Measurements from ENCODE around the gene IL36RN.
"Not testable (repeated sequence)": the region's sequence is repeated elsewhere in the genome, so short reads cannot be mapped to it uniquely, and the experiment has no call there.

Gene IL36RN

DNA sequence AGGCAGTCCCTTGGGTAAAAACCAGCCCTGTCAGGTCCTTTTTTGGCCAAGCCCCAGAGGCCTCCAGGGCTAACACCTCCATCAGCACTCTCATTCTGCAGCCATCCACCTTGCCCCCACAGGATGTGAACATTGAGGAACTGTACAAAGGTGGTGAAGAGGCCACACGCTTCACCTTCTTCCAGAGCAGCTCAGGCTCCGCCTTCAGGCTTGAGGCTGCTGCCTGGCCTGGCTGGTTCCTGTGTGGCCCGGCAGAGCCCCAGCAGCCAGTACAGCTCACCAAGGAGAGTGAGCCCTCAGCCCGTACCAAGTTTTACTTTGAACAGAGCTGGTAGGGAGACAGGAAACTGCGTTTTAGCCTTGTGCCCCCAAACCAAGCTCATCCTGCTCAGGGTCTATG, 16.0 kb downstream of the IL36RN start:
- no peak for DNase-seq (ENCODE audit: low spot score)

GRCh38 chr2:113075600-113075999, 16.6 kb downstream of the IL36RN start:
- DNase-seq (ENCODE audit: low spot score), result no peak

- DNase-seq (ENCODE audit: low spot score), result no peak
Measured at GRCh38 chr2:113076954-113077669, 18.1 kb downstream of the IL36RN start.

DNA sequence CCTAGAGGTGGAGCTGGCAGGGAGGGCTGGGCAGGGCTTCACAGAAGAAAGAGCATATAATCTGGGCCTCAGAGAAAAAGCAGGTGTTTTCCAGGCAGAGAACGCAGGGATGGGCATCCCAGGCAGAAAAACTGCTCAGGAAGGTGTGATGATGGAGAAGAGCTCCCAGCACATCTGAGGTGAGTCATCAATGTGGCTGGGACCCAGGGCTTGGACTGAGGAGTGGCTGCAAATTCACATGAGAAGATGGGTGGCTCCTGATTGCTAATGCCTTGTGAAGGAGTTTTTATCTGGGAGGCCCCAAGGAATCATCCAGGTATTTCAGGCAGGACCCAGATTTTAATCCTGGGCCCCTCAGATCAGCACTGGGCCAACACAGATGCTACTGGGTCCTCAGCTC, 18.9 kb downstream of the IL36RN start:
- no peak for DNase-seq (ENCODE audit: low spot score)

DNA sequence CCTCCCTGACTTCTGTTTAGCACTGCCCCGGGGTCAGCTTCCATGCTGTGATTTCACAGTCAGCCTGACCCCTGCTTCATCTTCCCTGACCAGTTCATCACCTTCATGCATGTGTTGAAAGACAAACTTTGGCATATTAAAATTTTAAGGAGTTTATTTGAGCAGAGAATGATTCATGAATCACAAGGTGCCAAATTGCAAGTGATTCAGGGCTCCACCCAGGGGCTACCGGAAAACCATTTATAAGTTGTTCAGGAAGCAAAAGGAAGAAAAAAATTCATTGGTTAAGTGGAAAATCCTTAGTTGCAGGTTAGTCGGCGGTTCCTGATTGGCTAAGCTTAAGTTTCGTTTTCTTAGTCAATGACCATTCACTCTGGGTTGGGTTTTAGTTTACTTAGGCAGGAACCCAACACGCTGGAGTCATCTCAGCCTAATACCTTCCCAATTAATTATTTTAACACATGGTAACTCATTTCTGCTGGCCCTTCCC, 19.4 kb downstream of the IL36RN start:
- DNase-seq (ENCODE audit: low spot score), result no peak

DNA sequence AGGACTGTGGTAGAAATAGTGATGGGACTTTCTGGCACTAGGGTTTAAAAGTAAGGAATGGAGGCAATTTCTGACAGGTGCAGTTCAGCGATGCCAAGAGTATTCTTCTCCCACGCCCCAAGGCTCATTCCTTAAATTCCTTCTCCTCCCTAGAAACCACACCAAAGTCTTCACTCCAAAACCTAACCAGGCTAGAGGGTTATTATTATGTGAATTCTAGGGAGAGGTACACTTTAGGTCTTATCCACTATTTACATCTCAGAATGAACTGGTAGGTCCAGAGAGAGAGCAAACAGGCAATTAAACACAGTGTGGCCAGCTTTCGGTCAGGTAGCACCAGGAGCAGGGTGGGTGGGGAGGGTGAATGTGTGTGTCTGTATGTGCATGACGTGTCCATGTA, 20.1 kb downstream of the IL36RN start:
- DNase-seq (ENCODE audit: low spot score), result no peak

- DNase-seq (ENCODE audit: low spot score), result peak; percentile 23
Measured at GRCh38 chr2:113080134-113080533, 21.1 kb downstream of the IL36RN start.

GRCh38 chr2:113081488-113082210, 22.7 kb downstream of the IL36RN start:
- no peak for DNase-seq (ENCODE audit: low spot score)

- DNase-seq (ENCODE audit: low spot score), result no peak
Measured at GRCh38 chr2:113083296-113083695, 24.3 kb downstream of the IL36RN start.

GRCh38 chr2:113084249-113085000, 25.4 kb downstream of the IL36RN start:
- DNase-seq (ENCODE audit: low spot score), result peak; percentile 25

DNA sequence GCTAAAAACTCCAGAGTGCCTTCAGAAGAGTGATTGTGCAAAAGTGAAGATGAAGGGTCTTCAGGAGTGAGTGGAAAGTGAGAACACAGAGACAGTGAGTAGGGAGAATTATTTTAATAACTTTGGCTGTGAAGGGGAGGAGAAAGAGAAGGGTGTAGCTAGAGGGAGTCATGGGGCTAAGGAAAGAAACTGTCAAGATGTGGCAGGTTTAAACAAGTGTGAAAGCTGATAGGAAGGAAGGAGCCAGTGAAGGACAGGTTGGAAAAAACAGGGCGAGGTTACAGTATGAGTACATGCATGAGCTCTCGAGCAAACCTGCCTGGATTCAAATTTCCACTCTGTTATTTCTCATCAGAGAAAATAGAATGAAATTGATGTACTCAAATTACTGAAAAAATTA, 26.5 kb downstream of the IL36RN start:
- no peak for DNase-seq (ENCODE audit: low spot score)

- no peak for DNase-seq (ENCODE audit: low spot score)
Measured at GRCh38 chr2:113088213-113088992, 29.4 kb downstream of the IL36RN start.

GRCh38 chr2:113089916-113090315, 30.9 kb downstream of the IL36RN start:
- DNase-seq (ENCODE audit: low spot score), result no peak

GRCh38 chr2:113091231-113091896, 32.4 kb downstream of the IL36RN start:
- DNase-seq (ENCODE audit: low spot score), result no peak

DNA sequence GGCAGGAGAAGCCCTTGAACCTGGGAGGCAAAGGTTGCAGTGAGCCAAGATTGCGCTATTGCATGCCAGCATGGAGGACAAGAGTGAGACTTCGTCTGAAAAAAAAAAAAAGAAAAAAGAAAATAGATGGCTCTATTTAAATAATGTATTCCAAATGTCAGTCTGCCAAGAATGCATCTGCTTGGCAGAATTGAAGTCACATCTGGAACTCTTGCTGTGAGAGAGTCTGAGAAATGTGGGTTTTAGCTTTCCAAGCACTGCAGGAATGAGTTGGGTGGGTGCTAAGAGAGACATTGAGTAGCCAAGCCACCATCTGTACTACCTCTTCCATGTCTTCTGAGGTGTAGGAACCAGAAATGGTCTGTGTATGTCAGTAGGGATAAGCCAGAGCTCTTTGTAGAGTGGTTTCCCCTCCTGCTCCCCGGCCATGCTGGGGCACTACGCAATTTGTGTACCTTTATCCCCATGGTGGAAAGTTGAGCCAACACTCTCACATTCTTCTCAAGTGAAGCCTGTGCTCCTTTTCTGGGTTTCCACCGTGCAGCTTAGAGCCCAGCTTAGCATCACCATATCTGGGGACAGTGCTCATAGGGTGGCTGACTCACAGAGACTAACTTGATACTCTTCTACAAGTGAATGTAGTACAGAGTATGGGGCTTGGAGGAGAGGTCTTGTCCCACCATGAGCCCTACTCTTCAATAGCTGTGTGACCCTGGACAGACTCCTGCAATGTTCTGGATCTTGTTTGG, 34.0 kb downstream of the IL36RN start:
- DNase-seq (ENCODE audit: low spot score), result no peak

GRCh38 chr2:113093613-113093977, 34.6 kb downstream of the IL36RN start:
- DNase-seq (ENCODE audit: low spot score), result no peak

DNA sequence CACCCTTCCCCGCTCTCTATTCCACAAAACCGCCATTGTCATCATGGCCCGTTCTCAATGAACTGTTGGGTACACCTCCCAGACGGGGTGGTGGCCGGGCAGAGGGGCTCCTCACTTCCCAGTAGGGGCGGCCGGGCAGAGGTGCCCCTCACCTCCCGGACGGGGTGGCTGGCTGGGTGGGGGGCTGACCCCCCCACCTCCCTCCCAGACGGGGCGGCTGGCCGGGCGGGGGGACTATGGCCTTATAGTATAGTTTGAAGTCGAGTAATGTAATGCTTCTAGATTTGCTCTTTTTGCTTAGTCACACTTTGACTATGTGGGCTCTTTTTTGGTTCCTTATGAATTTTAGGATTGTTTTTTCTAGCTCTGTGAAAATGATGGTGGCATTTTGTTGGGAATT, 37.3 kb downstream of the IL36RN start:
- DNase-seq (ENCODE audit: low spot score), result not testable (repeated sequence)

DNA sequence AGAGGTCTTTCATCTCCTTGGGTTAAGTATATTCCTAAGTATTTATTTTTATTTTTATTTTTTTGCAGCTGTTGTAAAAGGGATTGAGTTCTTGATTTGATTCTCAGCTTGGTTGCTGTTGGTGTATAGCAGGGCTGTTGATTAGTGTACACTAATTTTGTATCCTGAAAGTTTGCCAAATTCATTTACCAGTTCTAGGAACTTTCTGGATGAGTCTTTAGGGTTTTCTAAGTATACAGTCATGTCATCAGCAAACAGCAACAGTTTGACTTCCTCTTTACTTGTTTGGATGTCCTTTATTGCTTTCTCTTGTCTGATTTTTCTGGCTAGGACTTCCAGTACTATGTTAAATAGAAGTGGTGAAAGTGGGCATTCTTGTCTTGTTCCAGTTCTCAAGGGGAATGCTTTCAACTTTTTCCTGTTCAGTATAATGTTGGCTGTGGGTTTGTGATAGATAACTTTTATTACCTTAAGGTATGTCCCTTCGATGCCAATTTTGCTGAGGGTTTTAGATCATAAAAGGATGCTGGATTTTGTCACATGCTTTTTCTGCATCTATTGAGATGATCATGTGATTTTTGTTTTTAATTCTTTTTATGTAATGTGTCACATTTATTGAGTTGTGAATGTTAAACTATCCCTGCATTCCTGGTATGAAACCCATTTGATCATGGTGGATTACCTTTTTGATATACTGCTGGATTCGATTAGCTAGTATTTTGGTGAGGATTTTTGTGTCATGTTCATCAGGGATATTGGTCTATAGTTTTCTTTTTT, 38.0 kb downstream of the IL36RN start:
- not testable (repeated sequence) for DNase-seq (ENCODE audit: low spot score)

DNA sequence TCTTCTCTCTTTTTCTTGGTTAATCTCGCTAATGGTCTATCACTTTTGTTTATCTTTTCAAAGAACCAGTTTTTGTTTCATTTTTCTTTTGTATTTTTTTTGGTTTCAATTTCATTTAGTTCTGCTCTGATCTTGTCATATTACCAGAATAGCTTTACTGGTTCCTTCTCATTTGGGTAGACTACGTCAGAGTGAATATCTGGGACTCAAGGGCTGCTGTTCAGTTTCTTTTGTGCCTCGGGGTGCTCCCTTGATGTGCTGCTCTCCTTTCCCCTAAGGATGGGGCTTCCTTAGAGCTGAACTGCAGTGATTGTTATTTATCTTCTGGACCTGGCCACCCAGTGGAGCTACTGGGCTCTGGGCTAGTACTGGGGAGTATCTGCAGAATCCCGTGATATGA, 39.0 kb downstream of the IL36RN start:
- peak; percentile 18 for DNase-seq (ENCODE audit: low spot score)

GRCh38 chr2:113098532-113098931, 39.5 kb downstream of the IL36RN start:
- DNase-seq (ENCODE audit: low spot score), result no peak

Data from CD4-positive, alpha-beta T cell treated with Interleukin-2 at 100 ng/mL for 4 hours (primary cell).